SIG-M5 (cell line): ENCODE data around the gene FOXO3B.
"Not testable (repeated sequence)": the region's sequence is repeated elsewhere in the genome, so short reads cannot be mapped to it uniquely, and the experiment has no call there.

Experiments used
- DNase-seq: peaks from one replicate; lab custom pipeline; 2025; lab: John Stamatoyannopoulos, UW

The FOXO3B gene

DNA sequence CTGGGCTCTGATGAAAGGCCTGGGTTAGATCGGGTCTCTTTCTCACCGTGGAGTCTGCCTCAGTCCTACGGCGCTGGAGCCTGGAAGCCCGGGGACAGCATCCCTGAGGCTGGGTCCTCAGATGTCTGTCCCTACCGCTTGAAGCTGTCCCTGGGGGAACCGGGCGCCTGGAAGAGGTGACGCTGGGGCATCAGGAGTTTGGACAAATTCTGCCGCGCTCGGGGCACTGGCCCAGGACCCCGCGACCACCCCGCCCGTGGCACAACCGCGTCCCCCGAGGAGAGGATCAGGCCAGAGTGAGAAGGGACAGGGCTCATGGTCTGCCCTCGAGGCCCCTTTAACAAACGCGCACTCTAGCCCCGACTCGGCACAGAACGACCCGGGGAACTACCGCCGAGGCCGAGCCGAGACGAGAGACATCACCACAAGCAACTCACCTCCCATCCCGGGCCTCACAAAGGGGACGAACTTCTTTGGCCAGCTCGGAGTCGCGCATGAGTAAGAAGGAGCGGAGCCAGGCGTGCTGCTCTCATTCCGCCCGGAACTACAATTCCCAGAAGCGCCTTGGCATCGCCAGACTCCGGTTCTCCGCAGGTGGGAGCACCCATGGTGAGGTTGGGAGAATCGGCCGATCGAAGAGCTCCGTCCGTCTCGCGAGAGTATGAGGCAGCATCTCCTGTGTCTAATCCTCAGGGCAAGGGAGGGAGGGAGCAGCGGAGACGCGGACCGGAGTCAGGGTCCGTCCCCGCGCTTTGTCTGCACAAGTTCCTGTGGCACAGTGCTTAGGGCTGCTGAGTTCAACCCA, at the start of gene FOXO3B:
Gene FOXO3B (minus strand): TSS at position 548 of the 805 bp plus-strand sequence. CDS start 663 bp downstream, outside the sequence.
- peak; percentile 45 for DNase-seq

DNA sequence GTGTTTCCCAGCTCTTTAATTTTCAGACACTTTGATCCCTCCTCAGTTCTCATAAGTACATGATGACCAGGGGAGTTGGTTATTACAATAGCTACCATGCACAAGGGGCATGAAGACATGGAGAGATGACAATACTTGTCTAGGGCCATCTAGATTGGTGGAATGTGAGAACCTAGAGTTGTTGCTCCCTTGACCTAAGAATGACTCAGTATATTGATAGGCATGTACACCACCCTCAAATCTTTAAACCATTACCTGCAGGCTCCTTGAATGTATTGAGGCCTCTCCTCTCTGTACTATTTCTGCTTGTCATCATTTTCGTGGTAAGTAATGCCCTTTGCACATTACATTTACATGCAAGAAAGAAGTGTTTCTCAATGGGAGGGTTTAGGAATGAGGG, 41.4 kb upstream of the FOXO3B start:
- DNase-seq, result not testable (repeated sequence)

DNA sequence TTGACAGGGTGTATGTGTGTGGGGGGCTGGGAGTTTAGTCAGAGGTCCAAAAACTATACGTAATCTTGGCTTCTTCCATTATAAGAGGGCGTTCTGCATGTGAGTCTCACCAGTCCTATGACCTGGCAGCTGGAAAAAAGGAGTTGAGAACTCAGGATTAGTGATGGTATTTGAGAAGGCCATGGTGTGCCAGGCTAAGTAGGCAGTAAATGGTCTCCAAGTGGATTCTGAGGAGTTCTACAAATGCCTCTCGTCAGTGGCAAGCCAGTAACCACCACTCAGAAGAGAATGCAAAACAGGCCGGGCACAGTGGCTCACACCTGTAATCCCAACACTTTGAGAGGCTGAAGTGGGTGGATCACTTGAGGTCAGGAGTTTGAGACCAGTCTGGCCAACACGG, 40.5 kb upstream of the FOXO3B start:
- DNase-seq, result not testable (repeated sequence)

DNA sequence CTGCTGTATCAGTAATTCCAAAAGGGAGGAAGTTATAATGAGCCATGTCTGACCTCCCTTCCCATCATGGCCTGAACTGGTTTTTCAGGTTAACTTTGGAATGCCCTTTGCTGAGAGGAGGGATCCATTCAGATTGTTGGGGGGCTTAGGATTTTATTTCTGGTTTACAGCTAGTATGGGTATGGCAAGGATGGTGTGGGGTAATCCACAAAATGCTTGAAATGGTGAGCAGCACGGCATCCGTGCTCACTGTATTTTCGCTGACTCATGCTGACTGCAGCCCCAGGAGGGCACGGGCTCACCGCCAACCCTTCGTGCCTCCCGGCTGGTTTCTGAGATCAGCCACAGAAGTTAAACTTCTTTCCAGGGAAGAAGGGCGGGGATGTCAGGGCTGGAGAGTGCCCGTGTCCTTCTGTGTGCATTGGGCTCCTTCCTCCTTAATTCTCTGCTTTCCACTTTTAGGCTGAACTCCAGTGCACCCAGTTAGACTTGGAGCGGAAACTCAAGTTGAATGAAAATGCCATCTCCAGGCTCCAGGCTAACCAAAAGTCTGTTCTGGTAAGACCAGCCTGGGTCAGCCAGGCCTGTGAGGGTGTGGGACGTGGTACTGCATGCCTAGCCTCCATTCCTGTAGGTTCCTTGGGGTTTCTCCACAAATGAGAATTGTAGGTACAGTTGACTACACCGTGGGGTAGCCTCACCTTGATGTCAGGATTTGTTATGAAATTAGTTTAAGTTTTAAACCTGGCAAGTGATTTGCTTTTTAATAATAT, 39.8 kb upstream of the FOXO3B start:
- not testable (repeated sequence) for DNase-seq

DNA sequence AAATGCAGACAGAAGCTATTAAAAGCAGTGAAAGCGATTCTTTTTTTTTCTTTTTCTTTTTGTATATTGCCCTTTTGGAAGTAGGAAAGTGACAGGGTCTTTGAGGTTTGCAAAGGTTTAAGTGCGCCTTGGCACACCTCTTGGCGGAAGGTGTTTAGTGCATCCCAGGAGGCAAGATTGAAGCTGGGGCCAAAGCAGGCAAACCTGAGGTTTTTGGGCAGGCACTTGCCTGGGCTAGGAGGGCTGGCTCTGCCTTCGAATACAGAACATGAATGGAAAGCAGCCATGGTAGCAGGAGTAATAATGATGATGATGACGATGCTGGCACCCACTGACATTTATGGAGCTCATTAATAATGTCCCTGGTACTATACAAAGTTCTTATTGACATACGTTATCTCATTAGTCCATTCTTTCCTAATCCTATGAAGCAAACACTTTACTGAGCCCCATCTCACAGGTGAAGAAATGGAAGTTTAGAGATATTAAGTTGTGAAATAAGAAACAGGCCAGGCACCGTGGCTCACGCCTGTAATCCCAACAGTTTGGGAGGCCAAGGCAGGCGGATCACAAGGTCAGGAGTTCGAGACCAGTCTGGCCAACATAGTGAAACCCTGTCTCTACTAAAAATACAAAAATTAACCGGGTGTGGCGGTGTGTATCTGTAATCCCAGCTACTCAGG, 37.5 kb upstream of the FOXO3B start:
- not testable (repeated sequence) for DNase-seq

DNA sequence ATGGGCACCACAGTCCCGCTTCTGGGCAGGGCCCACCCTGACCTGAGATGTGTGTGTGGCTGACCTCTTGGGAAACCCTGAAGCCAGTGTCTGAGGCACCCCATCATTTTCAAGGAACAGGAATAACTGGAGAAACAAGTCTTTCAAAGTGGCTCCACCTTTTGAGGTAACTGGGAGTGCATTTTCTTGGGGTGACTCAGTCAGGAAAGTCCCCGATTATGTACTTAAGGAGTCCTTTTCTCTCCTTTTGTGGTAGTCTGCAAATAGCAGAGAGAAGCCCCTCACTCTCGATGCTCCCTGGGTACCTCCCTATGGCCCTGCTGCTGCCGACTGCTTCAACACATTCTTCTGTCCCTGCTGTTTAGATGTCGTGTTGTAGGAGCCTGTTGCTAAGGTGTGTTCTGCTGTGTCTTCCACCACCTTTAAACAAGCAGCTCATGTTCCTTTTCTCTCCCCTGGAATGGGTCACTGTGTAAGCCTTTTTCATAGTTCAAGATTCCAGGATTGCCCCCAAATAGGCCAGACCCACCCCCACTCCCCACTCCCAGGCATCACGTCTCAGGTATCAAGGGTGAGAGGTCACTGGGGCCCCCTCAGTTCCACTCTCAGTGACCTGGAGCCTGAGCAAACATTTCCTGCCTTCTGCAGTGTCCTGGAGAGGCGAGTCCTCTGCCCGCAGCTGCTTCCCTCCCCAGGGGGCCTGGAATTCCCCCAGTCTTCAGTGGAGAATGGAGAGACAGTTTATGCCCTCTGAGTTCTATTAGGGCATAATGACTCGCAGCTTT, 36.7 kb upstream of the FOXO3B start:
- DNase-seq, result not testable (repeated sequence)

DNA sequence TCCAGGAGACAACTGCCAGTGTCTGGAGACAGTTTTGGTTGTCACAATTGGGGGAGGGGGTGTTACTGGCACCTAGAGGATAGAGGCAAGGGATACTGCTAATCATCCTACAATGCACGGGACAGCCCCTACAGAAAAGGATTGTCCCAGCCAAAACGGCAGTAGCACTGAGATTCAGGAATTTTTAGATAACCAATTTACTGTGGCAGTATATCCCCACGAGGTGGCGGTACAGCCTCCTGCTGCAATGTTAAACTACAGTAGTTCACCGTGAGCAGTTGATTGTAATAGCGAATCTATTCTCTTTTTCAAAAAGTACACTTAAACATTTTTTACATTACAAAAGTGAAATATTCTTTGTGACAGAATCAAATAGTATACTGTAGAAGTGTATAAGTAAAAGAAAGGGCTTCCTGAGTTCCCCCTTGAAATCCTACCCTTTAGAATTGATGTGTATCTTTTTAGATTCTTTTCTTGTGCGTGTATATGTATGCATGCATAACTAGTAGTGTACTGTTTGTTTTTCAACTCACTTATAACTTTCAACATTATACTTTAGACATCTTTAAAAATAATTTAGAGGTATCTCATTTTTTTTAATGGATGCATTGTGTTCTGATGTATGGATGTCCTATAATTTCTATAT, 30.4 kb upstream of the FOXO3B start:
- not testable (repeated sequence) for DNase-seq

DNA sequence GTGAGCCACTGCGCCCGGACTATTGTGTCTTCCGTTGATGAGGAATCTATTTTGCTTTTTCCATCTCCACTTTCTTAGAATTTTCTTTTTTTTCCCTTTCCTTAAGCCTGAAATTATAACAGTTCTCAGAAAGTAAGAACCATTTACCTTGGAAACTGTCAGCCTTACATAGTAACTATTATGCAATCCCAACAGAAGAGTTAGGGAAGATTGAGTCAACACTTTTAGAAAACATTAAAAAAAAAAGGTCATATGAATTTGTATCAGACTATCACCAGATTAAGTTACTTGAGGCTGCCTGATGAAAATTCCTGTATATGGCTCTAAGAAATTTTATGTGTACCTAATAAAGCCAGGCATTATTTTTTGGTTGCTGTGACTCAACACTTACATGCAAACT, 26.1 kb upstream of the FOXO3B start:
- not testable (repeated sequence) for DNase-seq

DNA sequence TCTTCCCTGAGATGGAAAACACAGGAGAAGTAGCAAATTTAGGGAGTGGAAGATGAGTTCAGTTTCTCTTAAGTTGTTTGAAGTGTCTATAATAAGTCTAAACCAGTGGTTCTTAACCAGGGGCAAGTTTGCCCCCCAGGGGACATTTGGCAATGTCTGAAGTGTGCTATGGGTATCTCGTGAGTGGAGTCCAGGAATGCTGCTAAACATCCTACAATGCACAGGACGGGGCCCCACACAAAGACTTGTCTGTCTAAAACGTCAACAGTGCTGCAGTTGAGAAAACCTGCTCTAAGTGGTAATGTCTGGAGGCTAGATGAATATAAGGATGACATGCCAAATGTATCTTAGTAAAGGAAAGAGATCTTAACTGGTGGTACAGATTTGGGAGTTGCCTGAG, 23.8 kb upstream of the FOXO3B start:
- DNase-seq, result not testable (repeated sequence)

DNA sequence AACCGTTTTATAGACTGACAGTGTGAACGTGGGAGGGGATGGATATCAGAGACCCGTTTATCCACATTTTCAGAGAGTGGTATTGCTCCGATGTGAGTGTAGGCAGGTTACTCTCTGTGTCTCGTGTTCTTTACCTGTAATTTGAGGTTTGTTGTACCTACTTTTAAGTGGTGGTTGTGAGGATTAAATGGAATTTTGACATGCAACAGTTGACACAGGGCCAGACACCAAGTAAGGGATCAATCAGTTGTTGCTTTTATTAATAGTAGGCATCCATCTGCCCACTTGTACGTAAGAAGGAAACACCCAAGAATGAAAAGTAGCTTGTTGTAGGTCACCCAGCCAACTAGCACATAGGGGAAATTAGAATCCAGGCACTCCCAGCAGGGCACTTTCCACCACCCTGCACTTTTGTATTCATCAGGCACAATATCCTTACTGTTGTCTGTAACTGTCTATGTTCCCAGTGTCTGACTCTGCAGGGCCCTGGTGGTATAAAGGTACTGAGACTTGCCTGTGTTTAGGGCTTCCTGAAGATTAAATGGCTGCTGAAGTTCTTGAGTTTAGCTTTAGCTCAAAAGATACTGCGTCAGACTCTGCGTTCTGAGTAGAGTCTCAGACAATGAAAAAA, 16.5 kb upstream of the FOXO3B start:
- not testable (repeated sequence) for DNase-seq

DNA sequence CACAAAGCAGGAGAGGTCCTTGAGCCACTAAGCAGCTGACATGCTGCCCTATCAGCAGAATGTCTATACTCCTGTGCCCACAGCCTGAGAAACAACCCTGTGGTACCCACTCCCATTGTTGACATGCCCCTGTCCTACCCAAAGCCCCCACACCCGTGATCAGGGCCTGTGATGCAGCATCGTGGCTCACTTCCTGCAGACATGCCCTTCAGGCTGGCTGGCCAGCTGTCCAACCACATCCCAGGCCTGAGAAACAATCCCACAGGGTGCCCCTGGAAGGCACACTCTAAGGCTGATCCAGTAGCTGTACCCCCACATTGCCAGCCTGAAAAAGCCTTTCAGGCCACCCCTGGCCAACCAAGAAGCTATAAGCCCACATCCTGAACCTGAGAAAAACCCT, 13.0 kb upstream of the FOXO3B start:
- DNase-seq, result not testable (repeated sequence)

DNA sequence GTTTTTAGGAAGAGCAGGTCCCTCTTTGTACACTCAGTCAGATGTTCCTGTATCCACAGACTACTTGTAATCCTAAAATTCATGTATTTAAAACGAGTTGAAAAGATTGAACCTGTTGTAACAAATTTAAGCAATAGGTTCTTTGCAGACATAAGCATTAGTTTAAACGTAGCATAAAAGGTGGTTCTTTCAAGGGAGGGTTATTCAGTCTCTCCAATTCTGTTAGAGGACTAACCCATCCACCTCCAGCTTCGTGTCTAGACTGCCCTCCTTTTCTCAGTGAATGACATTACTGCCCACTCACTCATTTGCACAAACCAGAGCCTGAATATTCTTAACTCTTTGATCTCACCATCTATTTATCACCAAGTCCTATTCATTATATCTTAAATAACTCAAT, 554 bp upstream of the FOXO3B start:
- DNase-seq, result not testable (repeated sequence)

DNA sequence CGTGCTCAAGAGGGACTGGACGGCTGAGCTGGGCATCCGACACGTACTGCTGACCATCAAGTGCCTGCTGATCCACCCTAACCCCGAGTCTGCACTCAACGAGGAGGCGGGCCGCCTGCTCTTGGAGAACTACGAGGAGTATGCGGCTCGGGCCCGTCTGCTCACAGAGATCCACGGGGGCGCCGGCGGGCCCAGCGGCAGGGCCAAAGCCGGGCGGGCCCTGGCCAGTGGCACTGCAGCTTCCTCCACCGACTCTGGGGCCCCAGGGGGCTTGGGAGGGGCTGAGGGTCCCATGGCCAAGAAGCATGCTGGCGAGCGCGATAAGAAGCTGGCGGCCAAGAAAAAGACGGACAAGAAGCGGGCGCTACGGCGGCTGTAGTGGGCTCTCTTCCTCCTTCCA, 4.7 kb downstream of the FOXO3B start:
- not testable (repeated sequence) for DNase-seq

DNA sequence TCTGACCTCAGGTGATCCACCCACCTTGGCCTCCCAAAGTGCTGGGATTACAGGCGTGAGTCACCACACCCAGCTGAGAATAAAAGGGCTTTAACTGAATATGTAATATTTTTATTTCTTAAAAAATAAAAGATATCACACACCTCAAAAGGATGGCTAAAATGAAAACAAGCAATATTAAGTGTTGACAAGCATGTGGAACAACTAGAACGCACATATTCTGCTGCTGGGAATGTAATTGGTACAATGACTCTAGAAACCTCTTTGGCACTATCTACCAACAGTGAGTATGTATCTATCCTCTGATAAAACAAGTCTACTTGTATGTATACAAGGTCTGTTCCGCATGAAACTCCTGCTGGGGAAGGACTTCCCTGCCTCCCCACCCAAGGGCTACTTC, 5.2 kb downstream of the FOXO3B start:
- DNase-seq, result not testable (repeated sequence)

DNA sequence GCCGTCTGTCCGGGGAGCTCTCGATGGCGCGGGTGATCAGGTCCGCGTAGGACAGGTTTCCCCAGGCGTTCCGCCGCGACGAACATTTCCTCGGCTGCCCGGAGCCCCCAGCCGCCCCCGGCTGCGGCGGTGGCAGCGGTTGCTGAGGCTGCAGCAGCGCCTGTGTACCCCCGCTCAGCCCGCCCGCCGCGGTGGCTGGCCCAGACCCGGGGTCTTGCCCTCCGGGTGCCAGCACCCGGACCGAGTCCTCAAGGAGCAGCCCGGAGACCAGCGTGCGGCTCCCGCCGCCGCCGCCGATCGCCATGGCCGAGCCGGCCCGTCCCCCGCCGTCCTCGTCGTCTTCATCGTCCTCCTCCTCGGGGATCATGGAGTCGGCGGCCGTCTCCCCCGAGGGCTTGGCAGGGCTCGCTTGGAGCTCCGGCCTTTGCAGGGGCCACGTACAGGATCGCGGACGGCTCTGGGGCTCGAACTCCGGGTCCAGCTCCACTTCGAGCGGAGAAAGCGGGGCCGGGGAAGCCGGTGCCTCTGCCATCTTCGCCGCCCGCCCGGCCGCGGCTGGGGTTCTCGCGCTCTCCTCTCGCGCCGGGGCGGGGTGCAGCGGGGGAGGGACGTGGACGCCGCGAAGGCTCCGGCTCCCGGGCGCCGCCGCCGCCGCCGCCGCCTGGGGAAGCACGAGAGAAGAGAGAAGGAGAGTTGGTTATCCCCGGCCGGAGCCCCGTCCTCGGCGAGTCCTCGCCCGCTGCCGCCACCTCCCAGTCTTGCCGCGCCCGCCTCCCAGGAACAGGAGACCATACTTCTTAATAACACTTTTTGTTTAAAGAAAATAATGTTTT, 9.5 kb downstream of the FOXO3B start:
- not testable (repeated sequence) for DNase-seq

DNA sequence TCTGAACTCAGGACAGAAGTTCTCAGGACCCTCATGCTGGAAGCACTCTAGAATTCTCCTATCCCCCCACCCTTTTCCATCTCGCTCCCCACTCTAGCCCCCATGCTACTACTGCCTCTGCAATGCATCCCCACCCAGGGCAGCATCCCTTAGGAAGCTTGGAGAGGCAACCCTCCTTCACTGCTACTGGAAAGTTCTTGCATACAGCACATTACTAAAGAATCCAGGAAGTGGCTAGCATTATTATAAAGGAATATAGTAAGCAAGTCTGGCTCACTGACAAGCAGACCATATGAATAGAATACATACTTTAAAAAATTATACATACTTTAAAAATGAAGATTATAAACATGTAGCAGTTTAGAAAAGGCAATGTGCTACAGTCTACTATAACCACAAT, 13.5 kb downstream of the FOXO3B start:
- DNase-seq, result not testable (repeated sequence)

DNA sequence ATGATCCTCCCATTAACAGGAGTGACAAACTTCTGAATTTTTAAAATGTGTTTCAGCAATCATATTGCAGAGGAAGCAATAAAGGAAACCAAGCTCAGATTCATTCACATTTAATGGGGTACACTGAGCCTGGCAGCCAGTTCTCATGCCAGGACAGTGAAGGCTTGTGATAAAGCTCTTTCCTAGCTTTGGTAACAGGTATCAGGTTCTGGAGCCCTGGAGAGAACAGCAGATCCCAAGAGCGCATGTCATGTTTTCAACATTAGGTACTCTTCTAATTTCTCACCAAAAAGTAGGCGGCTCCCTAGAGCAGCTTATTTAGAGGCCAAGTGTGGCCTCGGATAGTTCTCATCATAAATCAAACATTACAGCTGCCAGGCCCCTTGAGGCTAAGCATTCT, 14.6 kb downstream of the FOXO3B start:
- not testable (repeated sequence) for DNase-seq

DNA sequence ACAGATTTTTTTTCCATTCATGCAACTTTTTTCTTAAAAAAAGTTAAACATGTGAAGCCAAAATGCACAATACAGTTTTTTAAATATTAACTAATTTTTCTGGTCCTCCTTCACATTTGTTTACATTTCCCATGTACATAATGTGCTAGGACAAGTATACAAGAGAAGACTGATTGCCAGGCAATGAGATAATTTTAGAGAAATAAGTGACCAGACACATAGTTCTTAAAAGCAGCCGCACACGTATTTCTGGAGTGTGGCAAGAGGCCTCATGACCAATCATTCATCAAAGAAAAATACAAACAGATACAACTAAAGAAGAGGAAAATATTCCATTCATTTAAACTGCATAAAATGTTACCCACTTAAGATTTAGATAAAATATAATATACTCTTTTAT, 15.8 kb downstream of the FOXO3B start:
- not testable (repeated sequence) for DNase-seq

DNA sequence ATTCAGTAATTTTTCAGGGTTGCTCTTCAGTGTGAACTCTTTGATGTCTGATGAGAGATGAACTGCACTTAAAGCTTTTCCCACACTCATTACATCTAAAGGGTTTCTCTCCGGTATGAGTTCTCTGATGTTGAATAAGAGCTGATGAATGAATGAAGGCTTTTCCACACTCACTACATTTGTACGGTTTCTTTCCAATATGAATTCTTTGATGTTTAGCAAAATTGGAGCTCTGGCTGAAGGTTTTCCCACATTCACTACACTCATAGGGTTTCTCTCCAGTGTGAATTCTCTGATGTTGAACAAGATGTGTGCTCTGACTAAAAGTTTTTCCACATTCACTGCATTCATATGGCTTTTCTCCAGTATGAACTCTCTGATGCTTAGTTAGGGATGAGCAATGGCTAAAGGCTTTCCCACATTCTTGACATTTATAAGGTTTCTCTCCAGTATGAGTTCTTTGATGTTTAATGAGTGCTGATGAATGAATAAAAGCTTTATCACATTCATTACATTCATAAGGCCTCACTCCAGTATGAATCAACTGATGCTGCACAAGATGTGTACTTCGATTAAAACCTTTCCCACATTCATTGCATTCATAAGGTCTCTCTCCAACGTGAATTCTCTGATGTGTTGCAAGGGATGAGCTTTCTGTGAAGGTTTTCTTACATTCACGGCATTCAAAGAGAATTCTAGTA, 20.0 kb downstream of the FOXO3B start:
- not testable (repeated sequence) for DNase-seq
